NCI-H460 (cell line): Measurements from ENCODE around the gene CA10. TPM values are rescaled to one million over a fixed set of nuclear protein-coding genes. Genes with fewer than 3 reads are reported as not detected.

ENCODE experiments used
- DNase-seq: peaks from one replicate; pipeline ENCODE4 v3.0.0-alpha.2; 2016; ENCODE audit warnings: low read depth; ENCODE audit errors: extremely low read depth
- polyA plus RNA-seq: library from polyadenylated mRNA; depleted of rRNA; stranded (reverse); fragments of >200 nt; gene quantifications from 2 replicates; pipeline ENCODE4 v1.2.3, GENCODE V29; 2014; cell fraction: nucleus; rRNA removed
- total RNA-seq: library from RNA; depleted of rRNA; stranded (reverse); fragments of >200 nt; shearing (Covaris generic); gene quantifications from 2 replicates; pipeline ENCODE4 v1.2.3, GENCODE V29; 2014; rRNA removed

The CA10 gene
- total RNA-seq = not detected in 2 replicates
- not detected in 2 replicates for polyA plus RNA-seq

DNA sequence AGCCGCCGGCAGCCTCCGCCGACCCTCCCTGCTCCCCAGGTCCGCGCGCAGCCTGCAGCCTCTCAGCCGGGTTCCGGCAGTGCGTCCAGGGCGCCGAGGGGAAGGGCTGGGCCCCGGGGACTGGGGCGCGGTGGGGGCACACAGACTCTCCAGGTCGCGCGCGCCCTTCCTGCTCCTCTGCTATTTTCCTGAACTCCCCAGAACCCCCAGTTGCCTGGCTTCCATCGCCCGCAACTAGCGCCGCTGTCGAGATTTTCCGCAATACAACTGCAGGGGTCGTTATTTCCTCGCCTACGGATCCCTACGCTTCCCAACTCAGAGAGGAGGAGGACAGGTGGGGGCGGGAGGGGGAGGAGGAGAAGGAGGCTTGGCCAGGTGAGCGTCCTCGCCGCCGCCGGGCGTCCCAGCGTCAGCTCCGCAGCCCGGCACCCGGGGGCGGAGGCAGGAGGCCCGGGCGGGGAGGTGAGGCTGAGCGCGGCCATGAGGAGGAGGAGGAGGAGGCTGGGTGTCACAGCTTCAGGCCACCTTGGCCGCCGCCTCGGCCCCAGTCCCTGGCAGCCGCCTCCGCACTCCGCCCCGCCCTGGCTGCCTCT, at the start of gene CA10:
Gene CA10, minus strand, starts transcription at position 265 of the 593 bp plus-strand sequence.
- no peak for DNase-seq

DNA sequence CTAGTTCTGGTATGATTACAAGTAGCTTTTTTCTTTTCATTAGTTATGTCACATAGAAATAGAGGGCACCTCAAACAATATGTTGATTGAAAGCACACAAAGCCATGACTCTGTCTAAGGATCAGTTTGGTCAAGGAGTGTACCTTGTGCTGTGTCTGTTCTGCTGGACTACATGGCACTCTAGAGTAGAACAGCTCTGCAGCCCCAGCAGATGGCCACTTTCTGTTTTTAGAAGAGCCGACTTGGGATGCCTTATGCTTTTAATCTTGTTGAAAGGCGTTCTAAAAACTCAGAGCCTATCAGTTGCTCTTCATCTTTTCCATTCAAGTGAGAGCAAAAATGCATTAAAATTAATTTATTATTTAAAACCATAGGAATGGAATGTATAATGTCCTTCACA, 49.3 kb upstream of the CA10 start:
- no peak for DNase-seq

DNA sequence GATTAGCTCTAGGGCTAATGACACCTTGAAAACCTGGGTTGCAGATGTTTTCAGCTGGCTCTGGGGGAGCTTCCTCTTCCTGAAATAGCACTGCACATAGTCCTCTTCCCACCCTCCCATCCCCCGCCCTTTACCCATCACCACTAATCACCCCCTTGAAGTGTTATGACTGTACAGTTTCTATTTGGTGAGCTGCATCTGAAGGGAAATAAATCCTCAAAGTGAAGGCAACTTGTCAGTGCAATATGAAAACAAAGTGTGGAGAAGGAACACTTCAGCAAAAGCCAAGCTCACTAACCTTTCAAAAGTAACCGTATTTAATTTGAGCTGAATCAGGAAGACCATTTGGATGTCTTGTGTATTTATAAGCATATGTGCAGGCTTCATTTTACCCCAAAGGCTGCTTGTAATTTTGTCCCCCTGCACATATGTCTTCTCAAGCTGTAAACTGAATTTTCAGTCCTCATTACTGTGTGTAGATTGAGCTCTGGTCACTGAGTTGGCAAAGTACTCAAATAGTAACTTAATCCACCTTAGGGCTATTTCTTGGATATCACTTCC, 44.1 kb upstream of the CA10 start:
- no peak for DNase-seq

DNA sequence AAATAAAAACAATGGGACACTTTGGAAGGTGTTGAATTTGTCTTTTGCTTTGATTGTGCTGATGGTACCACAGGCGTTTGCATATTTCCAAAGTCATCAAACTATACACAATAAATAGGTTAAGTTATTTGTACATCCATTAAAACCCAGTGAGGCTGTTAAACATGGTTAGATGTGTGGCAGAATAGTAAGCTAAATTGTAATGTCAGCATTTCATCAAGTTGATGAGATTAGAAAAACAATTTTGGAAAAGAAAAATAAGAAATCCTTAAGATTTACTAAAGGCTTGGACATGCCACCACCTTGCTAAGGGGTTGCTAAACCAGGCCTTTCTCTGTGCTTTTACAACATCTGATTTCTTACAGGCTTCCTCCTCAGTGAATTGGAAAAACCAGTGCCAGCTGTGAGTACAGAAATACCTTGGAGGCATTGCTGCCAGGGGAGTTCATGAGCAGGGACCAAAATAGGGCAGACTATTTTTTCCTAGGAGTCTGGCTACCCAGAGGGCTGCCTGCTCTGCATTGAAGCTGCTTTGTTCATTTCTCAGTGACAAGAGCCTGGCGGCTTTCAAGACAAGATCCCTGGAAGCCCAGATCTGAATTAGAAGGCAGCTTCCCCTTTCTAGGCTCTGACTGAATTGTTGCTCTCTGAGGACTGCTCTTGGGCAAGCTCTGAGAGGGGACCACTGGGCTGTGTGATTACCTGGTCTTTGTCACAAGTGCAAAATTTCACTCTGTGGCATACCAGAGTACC, 43.4 kb upstream of the CA10 start:
- DNase-seq = no peak

DNA sequence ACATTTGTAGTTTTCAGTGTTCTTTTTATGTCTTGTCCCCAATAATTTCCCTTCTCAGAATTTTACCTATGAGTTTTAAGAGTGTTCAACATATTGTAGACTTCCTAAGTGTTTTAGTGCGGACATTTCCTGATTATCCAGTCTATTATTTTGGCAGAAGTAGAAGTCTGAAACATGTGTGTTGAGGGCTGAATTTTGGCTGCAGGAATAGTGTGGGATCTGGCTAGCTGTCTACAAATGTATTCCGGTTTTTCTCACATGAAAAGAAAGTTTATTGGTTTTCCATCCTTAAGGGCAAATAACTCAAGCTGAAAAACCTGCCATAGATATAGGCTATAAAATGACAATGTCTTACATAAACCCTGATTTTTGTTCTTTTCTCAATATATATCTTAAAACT, 33.0 kb upstream of the CA10 start:
- DNase-seq = no peak

DNA sequence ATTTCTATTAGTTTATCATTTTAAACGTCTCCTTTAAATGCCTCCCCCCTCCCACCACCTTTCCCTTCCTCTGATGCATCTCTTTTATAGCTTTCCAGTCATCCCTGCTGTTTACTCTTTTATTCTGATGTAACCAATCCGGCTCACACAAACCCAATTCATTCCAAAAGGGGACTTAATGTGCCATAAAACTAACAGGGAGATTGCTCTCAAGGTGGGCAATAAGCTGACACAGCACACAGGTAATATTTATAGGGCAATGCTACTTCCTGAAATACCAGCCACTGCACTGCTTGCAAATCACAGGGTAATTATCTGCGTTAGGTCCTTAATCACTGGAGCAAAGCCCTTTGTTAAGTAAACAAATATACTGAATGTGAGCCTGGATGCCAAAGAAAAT, 23.3 kb upstream of the CA10 start:
- DNase-seq = no peak

DNA sequence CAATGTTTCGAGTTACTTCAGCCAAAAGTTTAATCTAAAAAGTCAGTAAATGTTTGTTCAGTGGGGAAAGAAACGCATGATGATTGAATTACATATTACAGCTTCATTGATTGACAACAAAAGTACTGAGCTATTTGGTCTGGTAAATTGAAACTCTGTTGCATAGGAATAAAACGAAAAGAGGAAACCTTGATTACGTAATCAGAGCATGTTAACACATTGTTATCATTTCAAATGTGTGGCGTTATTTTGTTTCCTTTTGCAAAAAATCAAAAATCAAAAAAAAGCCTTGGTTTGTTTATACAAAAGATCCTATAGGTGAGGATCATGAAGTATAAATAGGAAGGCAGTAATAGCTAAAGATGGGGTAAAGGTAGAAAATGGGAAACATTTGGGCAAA, 19.5 kb upstream of the CA10 start:
- DNase-seq = no peak

DNA sequence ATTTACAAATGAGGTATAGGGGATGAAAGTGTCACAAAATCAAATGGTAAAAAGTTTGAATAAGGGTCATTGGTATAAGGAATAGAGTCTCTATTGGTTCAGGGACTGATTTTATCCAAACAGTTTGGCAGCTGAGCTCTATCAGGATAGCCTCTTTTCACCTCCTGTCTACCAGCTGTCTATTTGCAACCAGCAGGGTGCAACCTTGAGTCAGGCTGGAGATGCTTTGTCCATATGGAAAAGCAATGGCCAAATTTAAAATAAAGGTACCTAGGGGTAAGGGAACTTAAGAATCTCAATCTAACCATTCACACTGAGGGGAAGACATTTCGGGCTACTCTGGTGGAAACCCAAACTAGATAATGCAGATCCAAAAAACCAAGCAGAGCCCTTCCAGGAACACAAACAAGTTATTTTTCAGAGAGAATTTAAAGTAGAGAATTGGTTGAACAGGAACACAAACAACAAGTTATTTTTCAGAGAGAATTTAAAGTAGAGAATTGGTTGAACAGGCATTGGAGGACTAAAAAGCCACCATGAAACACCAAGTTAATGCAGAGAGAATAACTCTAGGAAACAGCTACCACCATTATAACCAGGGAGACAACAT, 12.6 kb upstream of the CA10 start:
- no peak for DNase-seq

DNA sequence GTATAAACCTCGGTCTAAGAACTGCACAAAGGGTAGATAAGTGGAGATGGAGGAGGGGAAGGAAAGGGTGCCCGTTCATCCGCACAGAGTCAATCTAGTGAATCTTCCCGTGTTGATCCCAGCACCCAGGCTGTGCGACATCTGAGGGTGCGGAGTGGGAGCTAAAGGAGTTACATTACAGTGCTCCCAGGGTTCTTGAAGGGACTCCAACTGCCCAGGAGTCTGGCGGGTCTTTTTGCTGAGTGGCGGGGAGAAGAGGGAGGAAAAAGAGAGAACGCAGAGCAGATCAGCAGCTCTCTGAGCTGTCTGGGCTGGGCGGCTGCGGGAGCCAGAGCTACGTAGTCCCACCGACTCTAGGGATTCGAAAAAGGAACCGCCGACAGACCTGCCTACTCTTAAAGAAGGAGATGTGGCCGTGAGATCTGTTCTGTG, 1.6 kb upstream of the CA10 start:
- no peak for DNase-seq

DNA sequence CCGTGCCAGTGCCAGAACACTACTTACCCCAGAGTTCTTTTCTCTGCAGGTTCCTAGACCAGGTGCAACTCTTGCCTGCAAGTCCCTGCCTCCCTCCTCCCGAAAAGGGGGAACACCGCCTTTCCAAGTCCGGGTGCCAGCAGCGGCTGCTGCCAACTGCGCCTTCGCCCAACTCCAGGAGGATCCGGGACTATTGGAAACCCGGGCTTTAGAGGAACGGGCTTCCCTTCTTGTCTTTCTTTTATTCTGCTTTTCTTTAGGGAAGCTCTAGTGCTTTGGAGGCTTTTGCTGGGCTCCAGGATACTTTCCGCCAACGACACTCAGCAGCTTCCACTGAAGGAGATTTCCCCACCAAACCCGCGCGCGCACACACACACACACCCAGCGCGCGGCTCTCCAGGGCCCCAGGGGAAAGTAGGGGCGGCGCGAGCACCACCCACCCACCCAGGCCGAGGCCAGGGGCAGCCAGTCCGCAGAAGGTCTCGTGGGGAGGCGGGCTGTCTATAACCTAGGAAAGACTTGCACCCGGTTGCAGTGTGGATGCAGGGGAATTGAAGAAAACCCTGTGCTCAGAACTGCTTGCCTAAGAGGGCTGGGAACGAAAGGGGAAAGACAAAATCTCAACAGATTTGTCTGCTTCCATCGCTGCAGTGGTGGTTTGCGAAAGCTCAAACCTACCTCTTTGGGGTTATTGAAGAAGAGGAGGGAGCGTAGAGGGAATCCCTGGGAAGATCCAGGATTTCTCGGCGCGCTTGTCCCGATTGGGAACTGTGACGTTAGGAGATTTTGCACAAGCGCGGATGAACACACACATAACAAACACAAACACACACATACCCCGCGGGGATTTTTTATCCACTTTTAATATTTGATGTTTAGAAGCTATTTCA, 977 bp upstream of the CA10 start:
- no peak for DNase-seq

DNA sequence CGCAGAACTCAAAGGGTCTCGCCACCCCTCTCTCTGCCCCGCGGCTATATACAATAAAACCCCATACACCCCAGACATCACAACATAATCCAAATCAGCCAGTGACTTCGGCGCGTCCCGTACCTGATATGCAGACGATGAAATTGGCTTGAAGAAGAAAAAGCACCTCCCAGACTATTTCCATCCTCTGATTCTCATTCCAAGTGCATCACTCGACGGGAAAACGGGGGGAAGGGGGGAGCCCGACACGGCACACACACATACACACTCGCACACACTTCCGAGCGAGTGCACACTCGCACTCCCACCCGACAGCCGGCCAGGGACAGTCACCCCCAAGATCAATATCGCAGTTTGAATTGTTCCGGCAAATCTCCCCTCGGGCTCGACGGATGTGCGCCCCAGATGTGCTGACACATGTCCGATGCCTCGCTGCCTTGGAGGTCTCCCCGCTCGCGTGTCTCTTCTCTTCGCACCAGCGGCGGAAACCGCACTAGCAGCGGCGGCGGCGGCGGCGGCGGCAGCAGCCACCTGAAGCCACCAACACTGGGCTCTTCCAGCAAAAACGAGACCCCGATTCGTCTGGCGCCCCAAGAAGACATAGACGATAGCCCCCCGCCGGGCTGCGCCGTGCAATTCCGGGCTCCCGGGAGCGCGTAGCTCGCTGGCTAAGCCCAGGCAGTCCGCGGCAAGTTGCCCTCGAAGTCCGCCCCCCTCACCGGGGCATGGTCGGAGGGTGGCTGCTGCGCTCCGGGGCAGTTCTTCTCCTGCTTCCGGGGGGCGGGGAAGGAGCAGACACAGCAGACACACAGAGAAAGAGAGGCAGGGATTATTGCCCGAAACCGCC, 688 bp downstream of the CA10 start:
- DNase-seq = no peak

DNA sequence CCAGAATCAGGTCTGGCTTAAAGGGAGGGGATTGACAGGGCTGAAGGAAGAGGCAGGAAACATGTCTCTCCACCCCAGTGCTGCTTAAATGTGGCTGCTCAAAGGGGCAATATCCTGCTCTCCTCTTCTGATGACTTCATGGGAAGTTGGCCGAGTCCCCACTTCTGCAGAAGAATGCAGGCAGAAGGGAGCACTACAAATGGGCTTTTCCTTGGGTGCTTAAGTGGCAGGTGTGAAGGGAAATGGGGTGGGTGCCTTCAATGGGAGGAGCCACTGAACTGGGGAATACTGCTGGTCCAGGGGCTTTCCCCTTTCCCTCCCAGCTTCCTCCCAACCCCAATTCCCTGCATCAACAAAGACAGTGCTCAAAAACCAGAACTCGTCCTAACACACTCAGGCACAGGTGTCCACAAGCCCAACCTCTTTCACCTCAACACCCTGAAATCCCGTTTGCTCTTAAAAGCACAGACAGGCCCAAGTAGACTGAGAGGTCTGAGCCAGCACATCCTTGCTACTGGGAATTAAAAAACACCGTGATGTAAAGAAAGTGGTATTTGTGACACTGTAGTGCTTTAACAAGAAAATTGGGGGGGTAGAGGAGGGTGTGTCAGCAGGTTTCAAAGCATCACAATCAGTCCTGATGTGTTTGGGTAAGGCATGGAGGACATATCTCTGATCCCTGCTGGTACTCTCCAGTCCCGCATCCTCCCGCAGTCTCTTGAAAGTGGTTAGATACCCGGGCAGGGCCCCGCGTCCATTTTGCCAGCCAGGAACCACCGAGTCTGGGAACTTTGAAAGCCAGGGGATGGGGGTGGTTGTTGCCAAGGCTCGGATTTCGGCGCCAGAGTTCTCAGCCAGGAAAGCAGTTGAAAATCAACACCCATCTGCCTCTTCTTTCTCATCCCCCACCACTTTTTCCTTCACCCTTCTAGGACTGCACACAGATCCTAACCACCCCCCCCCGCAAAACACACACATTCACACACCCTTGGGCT, 1.6 kb downstream of the CA10 start:
- no peak for DNase-seq

DNA sequence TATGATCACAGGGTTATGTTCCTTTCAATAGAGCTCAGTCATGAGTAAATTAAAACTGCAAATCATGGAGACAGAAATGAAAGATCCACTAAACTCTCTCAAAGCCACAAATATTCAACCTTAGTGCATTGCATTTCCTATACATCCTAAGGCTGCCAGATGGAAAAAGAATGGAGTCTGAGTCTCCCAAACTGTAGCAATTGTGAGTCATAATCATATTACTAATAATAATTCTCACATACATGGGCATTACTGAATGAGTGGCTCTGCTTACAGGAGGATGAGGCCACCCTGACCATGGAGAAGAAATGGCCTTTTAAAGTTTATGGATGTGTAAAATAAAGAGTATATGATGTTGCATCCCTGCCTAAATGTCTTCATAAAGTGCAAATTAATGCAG, 3.2 kb downstream of the CA10 start:
- DNase-seq = no peak

DNA sequence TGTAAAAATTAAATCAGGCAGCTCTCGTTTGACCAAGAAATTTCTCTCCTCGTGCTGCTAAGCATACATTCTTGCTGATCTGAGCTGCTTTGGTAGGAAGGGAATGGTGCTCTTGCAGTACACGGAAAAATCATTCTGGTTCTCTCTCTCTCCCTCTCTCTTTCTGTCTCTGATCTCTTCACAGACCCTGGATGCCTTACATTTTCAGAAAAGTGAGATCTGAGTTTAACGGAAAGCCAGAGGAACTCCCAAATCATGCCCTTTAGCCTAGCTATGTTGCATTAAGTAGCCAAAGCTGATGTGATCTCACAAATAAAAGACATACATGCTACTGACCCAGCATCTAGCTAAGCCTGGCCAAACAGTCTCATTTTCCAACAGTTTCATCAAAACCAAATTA, 4.0 kb downstream of the CA10 start:
- DNase-seq = no peak

DNA sequence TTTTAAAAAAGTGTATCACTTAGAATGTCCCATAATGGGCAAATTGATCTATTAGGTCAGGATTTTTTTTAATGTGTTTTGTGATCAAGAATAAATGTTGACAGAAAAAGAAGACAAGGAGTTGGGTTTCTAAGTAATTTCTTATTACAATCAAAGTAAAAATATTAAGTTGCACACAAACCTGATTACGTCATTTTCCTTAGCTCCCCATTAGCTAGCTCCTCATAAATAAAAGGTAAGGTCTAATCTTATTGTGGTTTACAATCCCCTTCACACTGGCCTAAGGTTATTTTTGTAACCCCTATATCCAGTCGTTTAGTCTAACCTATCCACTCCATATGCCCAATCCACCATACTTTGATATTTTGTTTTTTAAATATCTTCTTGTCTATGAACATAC, 7.6 kb downstream of the CA10 start:
- DNase-seq = no peak

DNA sequence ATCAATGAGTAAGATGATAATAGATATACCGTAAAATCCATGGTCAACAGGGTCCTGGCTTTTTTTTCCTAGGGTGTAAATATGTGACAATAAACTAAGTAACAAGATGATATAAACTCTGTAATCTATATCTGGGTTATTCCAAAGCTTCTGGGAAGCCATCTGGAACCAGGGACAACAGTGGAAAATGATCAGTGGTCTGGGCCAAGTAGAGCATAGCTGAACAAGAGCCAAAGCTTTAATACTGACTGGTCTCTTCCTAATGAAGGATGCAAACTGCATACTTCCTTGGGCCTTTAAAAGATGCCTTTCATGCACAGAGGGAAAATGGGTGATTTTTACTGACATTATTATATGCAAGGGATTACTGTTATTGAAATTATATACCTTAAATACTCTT, 8.9 kb downstream of the CA10 start:
- DNase-seq = no peak

DNA sequence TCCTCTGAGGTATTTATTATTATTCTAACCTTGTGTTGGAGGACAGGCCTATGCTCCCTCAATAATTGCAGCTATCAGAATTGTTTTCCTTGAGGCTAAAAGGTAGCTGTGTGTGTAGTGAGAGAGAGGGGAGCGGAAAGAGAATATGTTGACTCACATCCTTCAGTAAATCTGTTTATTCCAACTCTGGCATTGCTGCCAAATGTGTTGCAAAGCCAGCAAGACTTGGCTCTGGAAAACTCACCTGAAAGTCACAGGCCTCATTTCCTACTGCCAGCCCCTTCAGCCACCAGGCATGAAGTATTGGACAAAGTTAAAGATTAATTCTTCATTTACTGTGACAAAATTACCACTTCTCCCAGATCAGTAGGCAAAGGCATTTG, 9.6 kb downstream of the CA10 start:
- DNase-seq = no peak

DNA sequence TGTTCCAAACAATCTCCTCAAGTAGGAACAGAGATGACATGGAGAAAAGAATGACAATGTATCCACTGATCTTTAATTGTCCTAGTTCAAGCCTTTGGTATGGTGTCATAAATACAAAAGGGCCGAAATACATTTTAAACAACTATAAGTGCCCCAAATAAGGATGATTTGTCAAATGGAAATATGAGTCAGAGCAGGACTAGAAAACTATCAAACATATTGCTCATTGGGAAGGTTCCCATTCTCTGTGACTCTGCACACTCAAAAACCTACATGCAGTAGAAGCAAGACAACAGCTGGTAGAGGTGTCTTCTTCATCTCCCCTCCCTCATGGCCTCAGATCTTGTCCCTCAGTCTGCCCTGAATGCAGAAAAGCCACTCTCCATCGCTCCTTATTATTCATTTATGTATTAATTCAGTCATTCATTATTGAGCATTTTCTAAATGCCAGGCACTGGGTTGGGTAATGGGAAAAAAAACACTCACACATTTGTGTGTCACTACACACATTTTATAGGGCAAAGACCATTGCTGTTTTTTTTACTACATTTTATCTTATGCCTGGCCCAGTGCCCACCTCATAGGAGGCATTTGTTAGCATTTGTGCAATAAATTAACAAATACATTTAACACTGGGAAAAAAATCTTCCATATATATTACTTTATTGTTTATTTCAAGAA, 10.1 kb downstream of the CA10 start:
- DNase-seq = no peak
